Activated CD4-positive, alpha-beta T cell treated with anti-CD3 and anti-CD28 coated beads, Interleukin-2, amount 10 ng/mL, durations not matched to agents 24 days and 14 days (primary cell): ENCODE measurements around the gene CLIP1. TPM values are rescaled to one million over a fixed set of nuclear protein-coding genes. Genes with fewer than 3 reads are reported as not detected.

ENCODE experiments used
- DNase-seq: peaks from one replicate; pipeline ENCODE4 v3.0.0; 2022
- H3K27ac Mint-ChIP-seq: one replicate; pipeline ENCODE4 v1.8.0; 2022; ENCODE audit warnings: mild to moderate bottlenecking, mixed read lengths
- H3K27me3 Mint-ChIP-seq: one replicate; pipeline ENCODE4 v1.8.0; 2022; ENCODE audit warnings: mixed read lengths
- H3K36me3 Mint-ChIP-seq: one replicate; pipeline ENCODE4 v1.8.0; 2022; ENCODE audit warnings: low read depth, mild to moderate bottlenecking, mixed read lengths
- H3K4me1 Mint-ChIP-seq: one replicate; pipeline ENCODE4 v1.8.0; 2021; ENCODE audit warnings: mixed read lengths
- H3K4me3 Mint-ChIP-seq: one replicate; pipeline ENCODE4 v1.8.0; 2022; ENCODE audit warnings: mild to moderate bottlenecking, moderate library complexity, mixed read lengths
- H3K9me3 Mint-ChIP-seq: one replicate; pipeline ENCODE4 v1.8.0; 2021; ENCODE audit warnings: mixed read lengths
- intact Hi-C: fragments of 100-400 bp; cut with micrococcal nuclease; formaldehyde crosslinking; loops from one replicate; pipeline ENCODE4 v1.15.1; 2023
- total RNA-seq: library from RNA; stranded (reverse); gene quantifications from 2 replicates; pipeline ENCODE4 v1.2.3, GENCODE V29; 2022

Gene CLIP1
- total RNA-seq, 1 donor from 2014 or later = 60.8 TPM

- no peak for DNase-seq
- intact Hi-C loops = no loop called here
- no peaks in the 10 kb centered on the region for H3K27me3 Mint-ChIP-seq
- peaks cover 12% of the 10 kb centered on the region for H3K4me1 Mint-ChIP-seq
- no peaks in the 10 kb centered on the region for H3K9me3 Mint-ChIP-seq
- H3K4me3 Mint-ChIP-seq = no peak overlapping the region
- peak overlapping the region; percentile 21 for H3K27ac Mint-ChIP-seq
- peaks cover 41% of the 10 kb centered on the region for H3K36me3 Mint-ChIP-seq
Measured at GRCh38 chr12:122322501-122322900, 100.0 kb downstream of the CLIP1 start.

DNA sequence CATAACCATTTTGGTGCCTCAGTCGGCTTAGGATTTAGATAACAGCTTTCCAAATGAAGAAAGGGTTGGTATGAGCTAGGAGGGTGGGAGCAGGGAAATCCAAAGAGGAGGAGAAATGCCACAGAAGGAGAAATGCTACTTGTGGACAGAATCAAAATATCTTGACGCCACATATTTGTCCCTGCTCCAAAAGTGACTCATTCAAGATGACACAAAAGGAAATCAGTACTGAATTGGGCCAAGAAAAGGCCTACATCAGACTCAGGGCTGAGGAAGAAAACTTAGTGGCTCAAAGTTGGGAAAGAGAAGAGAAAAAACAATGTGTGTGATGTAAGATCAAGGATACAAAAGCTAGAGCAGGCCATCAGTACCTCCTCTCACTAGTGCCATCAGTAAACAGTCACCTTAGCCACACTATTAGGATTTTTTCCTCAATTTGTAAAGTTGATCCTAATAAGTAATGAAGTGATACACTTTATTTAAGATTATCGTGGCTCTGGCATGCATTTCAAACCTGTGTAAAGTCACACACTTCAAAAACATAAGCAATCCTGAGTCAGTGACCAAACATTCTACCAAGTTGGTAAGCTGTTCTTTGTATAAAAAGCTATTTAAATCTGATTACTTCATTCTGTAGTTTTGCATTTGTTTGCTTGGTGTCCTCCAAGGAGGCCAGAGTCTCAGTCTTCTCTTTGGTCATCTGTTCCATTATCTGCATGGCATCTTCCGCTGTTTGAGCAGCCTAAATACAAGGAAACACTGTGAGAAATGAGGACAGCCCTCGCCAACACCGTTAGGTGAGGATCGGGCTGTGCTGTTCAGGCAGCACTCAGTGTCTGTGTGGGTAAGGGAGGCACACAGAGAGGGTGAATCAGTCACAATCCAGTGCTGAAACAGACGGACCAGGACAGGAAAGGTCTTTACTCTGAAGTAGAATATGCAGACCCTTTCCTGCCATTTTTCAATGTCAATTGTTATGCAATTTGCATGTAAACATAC is 103.6 kb downstream of the CLIP1 start:
- Mint-ChIP-seq H3K27me3 (no peaks in the 10 kb centered on the region), H3K27ac (no peak overlapping the region), H3K9me3 (no peaks in the 10 kb centered on the region), H3K4me1 (no peaks in the 10 kb centered on the region), H3K36me3 (peaks cover 42% of the 10 kb centered on the region), H3K4me3 (no peak overlapping the region)
- intact Hi-C loops = no loop called here
- no peak for DNase-seq

GRCh38 chr12:122312926-122313325 is 109.5 kb downstream of the CLIP1 start:
- H3K27me3 Mint-ChIP-seq = no peaks in the 10 kb centered on the region
- H3K4me1 Mint-ChIP-seq = no peaks in the 10 kb centered on the region
- no peak for DNase-seq
- intact Hi-C loops = no loop called here
- H3K4me3 Mint-ChIP-seq = no peak overlapping the region
- H3K27ac Mint-ChIP-seq = no peak overlapping the region
- no peaks in the 10 kb centered on the region for H3K9me3 Mint-ChIP-seq
- peaks cover 29% of the 10 kb centered on the region for H3K36me3 Mint-ChIP-seq

GRCh38 chr12:122311696-122312095 is 110.8 kb downstream of the CLIP1 start:
- no peak overlapping the region for H3K27ac Mint-ChIP-seq
- H3K36me3 Mint-ChIP-seq = peaks cover 20% of the 10 kb centered on the region
- intact Hi-C loops = no loop called here
- no peaks in the 10 kb centered on the region for H3K27me3 Mint-ChIP-seq
- no peaks in the 10 kb centered on the region for H3K9me3 Mint-ChIP-seq
- no peak overlapping the region for H3K4me3 Mint-ChIP-seq
- no peaks in the 10 kb centered on the region for H3K4me1 Mint-ChIP-seq
- no peak for DNase-seq

DNA sequence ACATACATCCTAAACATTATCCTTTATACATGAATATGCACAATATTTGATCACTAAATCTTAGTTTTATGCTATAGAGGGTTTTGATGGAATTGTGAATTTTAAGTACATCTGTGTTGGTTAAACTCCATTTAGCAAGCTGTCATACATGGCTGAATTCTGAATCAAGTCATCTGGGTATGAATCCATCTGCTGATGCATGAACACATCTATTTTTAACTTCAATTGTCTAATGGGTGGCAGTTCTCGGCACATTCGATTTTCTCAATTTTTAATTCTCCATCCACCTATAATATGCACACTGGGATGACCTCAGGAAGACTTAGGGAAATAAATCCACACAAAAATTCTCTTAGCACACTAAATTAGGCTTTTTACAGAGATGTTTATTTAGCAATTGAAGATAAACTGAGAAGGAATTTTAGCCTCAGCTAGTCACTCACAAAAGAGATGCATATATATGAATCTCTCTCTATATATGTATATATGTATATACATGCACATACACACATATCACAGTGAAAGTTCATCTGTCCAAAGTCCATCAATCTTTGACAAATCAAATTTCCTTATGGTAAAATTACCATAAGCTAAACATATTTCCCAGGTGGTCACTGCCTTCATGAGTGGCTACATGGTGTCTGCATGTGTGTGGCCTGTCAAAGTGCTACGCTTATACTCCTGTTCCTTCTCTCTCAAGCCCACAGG is 111.7 kb downstream of the CLIP1 start:
- intact Hi-C loops = no loop called here
- Mint-ChIP-seq H3K27me3 (no peaks in the 10 kb centered on the region), H3K27ac (no peak overlapping the region), H3K4me3 (no peak overlapping the region), H3K4me1 (no peaks in the 10 kb centered on the region), H3K9me3 (no peaks in the 10 kb centered on the region), H3K36me3 (peaks cover 20% of the 10 kb centered on the region)
- no peak for DNase-seq

- H3K4me3 Mint-ChIP-seq = no peak overlapping the region
- intact Hi-C loops = no loop called here
- no peaks in the 10 kb centered on the region for H3K27me3 Mint-ChIP-seq
- no peaks in the 10 kb centered on the region for H3K4me1 Mint-ChIP-seq
- DNase-seq = no peak
- H3K9me3 Mint-ChIP-seq = no peaks in the 10 kb centered on the region
- H3K27ac Mint-ChIP-seq = no peak overlapping the region
- peaks cover 12% of the 10 kb centered on the region for H3K36me3 Mint-ChIP-seq
Measured at GRCh38 chr12:122309564-122310121, 112.8 kb downstream of the CLIP1 start.

- no peak for DNase-seq
- Mint-ChIP-seq H3K4me1 (no peaks in the 10 kb centered on the region), H3K4me3 (no peak overlapping the region), H3K27me3 (no peaks in the 10 kb centered on the region), H3K27ac (no peak overlapping the region), H3K9me3 (no peaks in the 10 kb centered on the region), H3K36me3 (peaks cover 13% of the 10 kb centered on the region)
- intact Hi-C loops = no loop called here
Measured at GRCh38 chr12:122308811-122309210, 113.7 kb downstream of the CLIP1 start.

GRCh38 chr12:122306407-122306806 is 116.1 kb downstream of the CLIP1 start:
- no peaks in the 10 kb centered on the region for H3K9me3 Mint-ChIP-seq
- intact Hi-C loops = no loop called here
- H3K27me3 Mint-ChIP-seq = no peaks in the 10 kb centered on the region
- H3K4me1 Mint-ChIP-seq = no peaks in the 10 kb centered on the region
- peaks cover 18% of the 10 kb centered on the region for H3K36me3 Mint-ChIP-seq
- no peak for DNase-seq
- no peak overlapping the region for H3K27ac Mint-ChIP-seq
- H3K4me3 Mint-ChIP-seq = no peak overlapping the region

DNA sequence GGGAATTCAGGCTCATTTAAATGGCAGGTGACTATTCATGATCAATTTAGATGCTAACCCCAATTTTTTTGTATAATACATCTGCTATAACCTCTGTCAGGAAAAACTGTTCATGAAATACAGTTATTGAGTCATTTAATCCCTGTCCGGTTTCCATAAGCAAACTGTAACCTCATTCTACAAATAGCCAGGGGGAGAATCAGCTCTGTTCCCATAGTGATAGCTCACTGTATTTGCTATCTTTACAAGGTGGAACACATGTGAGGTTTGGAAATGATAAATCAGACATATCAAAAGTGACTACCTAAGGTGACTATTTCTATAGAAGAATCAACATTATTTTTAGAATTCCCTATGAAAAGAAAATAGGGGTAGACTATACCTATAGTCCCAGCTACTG is 117.5 kb downstream of the CLIP1 start:
- no peak overlapping the region for H3K4me3 Mint-ChIP-seq
- no peaks in the 10 kb centered on the region for H3K27me3 Mint-ChIP-seq
- H3K9me3 Mint-ChIP-seq = no peaks in the 10 kb centered on the region

GRCh38 chr12:122303068-122303467 is 119.4 kb downstream of the CLIP1 start:
- Mint-ChIP-seq H3K27ac (no peak overlapping the region), H3K36me3 (peaks cover 14% of the 10 kb centered on the region), H3K27me3 (no peaks in the 10 kb centered on the region), H3K9me3 (no peaks in the 10 kb centered on the region), H3K4me1 (no peaks in the 10 kb centered on the region), H3K4me3 (no peak overlapping the region)
- intact Hi-C loops = no loop called here
- no peak for DNase-seq

More for the DNA sequence above, 117.5 kb downstream of the CLIP1 start:
- Mint-ChIP-seq H3K27ac (no peak overlapping the region), H3K36me3 (peaks cover 20% of the 10 kb centered on the region), H3K4me1 (no peaks in the 10 kb centered on the region)
- DNase-seq = no peak
- intact Hi-C loops = no loop called here

DNA sequence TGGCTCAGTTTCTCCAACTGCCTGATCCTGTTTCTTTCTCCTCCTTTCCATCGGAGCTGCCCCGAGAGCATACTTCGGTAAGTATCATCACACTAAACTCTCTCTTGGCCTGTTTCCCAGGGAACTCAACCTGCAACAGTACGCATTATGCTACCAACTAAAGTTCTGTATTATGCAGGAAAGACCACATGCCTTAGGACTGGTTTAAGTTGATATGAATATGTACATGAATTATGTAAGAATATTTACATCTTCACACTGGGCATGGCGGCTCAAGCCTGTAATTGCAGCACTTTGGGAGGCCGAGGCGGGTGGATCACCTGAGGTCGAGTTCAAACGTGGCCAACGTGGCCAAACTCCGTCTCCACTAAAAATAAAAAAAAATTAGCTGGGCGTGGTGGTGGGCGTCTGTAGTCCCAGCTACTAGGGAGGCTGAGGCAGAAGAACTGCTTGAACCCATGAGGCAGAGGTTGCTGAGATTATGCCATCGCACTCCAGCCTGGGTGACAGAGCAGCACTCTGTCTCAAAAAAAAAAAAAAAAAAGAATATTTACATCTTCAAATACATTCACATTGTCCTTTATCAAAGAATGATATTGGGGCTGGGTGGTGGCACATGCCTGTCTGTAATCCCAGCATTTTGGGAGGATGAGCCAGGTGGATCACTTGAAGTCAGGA is 124.3 kb downstream of the CLIP1 start:
- peaks cover 20% of the 10 kb centered on the region for H3K36me3 Mint-ChIP-seq
- no peaks in the 10 kb centered on the region for H3K27me3 Mint-ChIP-seq
- no peak overlapping the region for H3K4me3 Mint-ChIP-seq
- intact Hi-C loops = no loop called here
- H3K27ac Mint-ChIP-seq = no peak overlapping the region
- H3K4me1 Mint-ChIP-seq = peaks cover under 1% of the 10 kb centered on the region
- DNase-seq = no peak
- no peaks in the 10 kb centered on the region for H3K9me3 Mint-ChIP-seq

DNA sequence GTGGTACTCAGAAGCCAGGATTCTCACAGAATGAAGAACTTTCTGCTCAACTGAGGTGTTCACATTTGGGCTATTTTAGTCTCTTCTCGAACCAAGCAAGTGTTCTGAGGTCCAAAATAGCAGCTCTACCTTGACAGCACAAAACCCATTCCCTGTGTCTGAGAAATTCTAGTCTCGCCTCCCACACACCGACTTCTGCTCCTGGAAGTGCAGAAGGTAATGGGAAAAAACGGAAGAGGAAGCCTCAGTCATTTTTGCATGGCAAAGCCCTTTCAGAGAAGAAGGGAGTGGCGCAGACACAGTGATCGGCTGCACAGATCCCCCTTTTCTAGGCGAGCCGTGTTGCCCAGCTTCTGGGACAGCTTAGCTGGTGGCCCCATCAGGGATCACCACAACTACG is 125.0 kb downstream of the CLIP1 start:
- H3K4me3 Mint-ChIP-seq = no peak overlapping the region
- H3K36me3 Mint-ChIP-seq = peaks cover 24% of the 10 kb centered on the region
- peaks cover 4% of the 10 kb centered on the region for H3K4me1 Mint-ChIP-seq
- no peak for DNase-seq
- intact Hi-C loops = no loop called here
- H3K9me3 Mint-ChIP-seq = no peaks in the 10 kb centered on the region
- H3K27ac Mint-ChIP-seq = no peak overlapping the region
- H3K27me3 Mint-ChIP-seq = no peaks in the 10 kb centered on the region

DNA sequence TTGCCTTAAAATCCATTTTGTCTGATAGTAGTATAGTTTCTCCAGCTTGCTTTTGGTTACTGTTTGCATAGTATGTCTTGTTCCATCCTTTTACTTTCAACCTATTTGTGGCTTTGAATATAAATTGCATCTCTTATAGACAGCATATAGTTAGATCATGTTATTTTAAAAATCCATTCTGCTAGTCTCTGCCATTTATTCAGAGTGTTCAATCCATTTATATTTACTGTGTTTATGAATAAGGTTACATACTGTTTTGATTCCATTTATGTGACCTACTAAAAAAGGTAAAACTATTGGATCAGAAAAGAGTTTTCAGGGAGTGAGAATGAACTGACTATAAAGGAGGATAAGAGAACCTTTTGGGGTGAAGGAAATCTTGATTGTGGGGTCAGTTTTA is 126.6 kb downstream of the CLIP1 start:
- H3K4me3 Mint-ChIP-seq = no peak overlapping the region
- H3K4me1 Mint-ChIP-seq = peaks cover 4% of the 10 kb centered on the region
- intact Hi-C loops = no loop called here
- H3K27ac Mint-ChIP-seq = no peak overlapping the region
- no peaks in the 10 kb centered on the region for H3K27me3 Mint-ChIP-seq
- no peak for DNase-seq
- no peaks in the 10 kb centered on the region for H3K9me3 Mint-ChIP-seq
- peaks cover 24% of the 10 kb centered on the region for H3K36me3 Mint-ChIP-seq
